Ishikawa (cell line): Measurements from ENCODE around the gene TPK1.

Source experiments
- CEBPB ChIP-seq: IDR thresholded peaks from 2 replicates; pipeline ENCODE4 v1.6.1; 2012
- CREB1 ChIP-seq: IDR thresholded peaks from 2 replicates; pipeline ENCODE4 v1.6.1; 2012; ENCODE audit warnings: low read depth
- EP300 ChIP-seq: IDR thresholded peaks from 2 replicates; pipeline ENCODE4 v1.6.1; 2012; ENCODE audit warnings: borderline replicate concordance
- MAX ChIP-seq: IDR thresholded peaks from 2 replicates; pipeline ENCODE4 v1.6.1; 2012
- NFIC ChIP-seq: IDR thresholded peaks from 2 replicates; pipeline ENCODE4 v1.6.1; 2012
- RAD21 ChIP-seq: IDR thresholded peaks from 2 replicates; pipeline ENCODE4 v1.6.1; 2012; ENCODE audit warnings: low read depth
- REST ChIP-seq: IDR thresholded peaks from 2 replicates; pipeline ENCODE4 v1.6.1; 2012; ENCODE audit warnings: low read depth, mild to moderate bottlenecking
- YY1 ChIP-seq: IDR thresholded peaks from 2 replicates; pipeline ENCODE4 v1.6.1; 2012; ENCODE audit warnings: low read depth

DNA sequence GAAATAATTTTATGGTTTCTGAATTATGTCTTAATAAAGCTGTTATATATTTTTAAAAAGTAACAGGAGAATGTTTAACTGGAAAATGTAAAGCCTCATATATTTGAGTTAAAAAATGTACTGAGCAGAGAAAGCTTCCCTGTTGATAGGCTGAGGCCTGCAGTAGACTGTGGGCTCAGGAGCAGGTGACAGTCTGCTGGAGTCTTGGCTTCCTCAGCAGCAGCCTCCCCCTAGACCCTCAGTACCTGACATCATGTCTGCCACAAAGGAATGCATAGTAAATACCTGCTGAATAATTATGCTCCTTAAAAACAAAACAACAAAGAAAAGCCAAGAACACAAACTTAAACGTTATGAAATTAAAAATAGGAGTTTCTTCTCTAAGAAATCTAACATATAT is 358.5 kb downstream of the TPK1 start:
- TF ChIP-seq REST: no peak
- TF ChIP-seq YY1: no peak
- no peak for TF ChIP-seq EP300
- TF ChIP-seq CEBPB: no peak
- no peak for TF ChIP-seq RAD21
- TF ChIP-seq NFIC: no peak
- TF ChIP-seq MAX: no peak
- TF ChIP-seq CREB1: no peak
